ENCODE measurements around the gene LEAP2.

DNA sequence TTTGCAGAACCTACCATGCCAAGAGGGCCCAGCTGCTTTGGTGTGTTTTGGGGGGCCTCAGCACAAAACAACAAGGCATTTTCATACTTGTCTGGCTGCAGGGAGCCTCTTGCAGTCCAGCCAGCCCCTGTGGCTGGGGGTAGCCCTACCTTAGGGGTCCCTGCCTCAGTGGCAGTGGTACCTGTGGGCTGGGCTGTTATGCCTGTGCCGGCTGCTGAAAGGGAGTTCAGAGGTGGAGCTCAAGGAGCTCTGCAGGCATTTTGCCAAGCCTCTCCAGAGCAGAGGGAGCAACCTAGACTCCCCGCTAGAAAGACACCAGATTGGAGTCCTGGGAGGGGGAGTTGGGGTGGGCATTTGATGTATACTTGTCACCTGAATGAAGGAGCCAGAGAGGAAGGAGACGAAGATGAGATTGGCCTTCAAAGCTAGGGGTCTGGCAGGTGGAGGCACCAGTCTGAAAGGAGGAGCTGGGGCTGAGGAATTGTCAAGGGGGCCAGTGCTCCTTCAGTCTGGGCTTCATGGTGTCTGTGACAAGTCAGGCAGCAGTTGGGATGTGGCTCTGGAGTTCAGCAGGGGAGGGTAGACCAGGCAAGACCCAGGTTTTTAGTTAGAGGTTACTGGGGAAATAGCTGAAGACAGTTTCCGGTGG, 44.5 kb upstream of the LEAP2 start:
- TF ChIP-seq CTCF (conservative IDR thresholded peaks at IDR 0.05; ENCODE audit: low read length): no peak
- no peak for TF ChIP-seq EZH2phosphoT487 (IDR thresholded peaks at IDR 0.05; ENCODE audit: borderline replicate concordance)

Measured in Loucy (cell line).